ENCODE results near the gene MAEA. TPM values are rescaled to one million over a fixed set of nuclear protein-coding genes. Genes with fewer than 3 reads are reported as not detected.

The MAEA gene
- total and polyA plus RNA-seq, 2 of the 8 experiments (the other 6 are each of a cell fraction or from before 2014, with no cell fraction given) = 75.8 to 133 TPM

DNA sequence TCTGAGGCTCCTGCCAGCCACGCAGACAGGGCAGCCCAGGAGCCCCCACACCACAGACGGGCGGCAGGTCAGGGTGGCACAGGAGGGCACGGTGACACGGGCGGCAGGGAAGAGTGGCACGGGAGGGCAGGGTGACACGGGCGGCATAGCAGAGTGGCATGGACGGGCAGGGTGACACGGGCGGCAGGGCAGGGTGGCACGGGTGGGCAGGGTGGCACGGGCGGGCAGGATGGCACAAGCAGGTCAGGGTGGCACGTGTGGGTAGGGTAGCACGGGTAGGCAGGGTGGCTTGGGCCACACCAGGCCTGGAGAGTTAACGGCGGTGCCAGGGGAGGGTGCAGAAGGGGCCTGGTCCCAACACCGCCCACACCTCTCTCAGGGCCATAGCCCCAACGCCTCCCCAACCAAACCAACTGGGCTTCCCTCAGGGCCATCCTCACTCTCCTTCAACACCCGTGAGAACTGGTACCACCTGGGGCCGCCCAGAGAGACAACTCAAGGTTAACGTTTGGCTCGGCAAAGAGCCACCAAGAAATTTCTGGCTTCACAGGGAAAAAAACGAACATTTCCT is 44.1 kb upstream of the MAEA start:
- peaks cover 23 to 44% of the 10 kb centered on the region in 2 experiments for H4K20me1 ChIP-seq (replicated peaks in 1 of 2; ENCODE audit: control insufficient read depth in 1 of 2, insufficient read depth in 2 of 2, low read length in 2 of 2)
- WGBS, 2 experiments (ENCODE audit: extremely low coverage in 1 of 2, insufficient coverage in 1 of 2, insufficient read length in 1 of 2, insufficient replicate concordance in 2 of 2, low coverage in 1 of 2, low lambda C conversion rate in 2 of 2, missing lambda C conversion rate in 1 of 2) = 97% methylated on average over 21 of the region's 26 CpGs; no CpG with 5 or more reads in 1 of the 2 experiments

More for the DNA sequence above, 44.1 kb upstream of the MAEA start:
- ChIA-PET POLR2A (ENCODE audit: partially characterized antibody) (interaction anchor here (1.7 to 2.0 kb wide), 2 partner anchors 11 to 81 kb away, joined by 4 to 5 read pairs; no protein-coding TSS in a partner anchor), CTCF (ENCODE audit: partially characterized antibody) (interaction anchor here (1.1 to 1.6 kb wide), 3 partner anchors 12 to 114 kb away, joined by 3 to 5 read pairs (median 3); no protein-coding TSS in a partner anchor)
- Histone ChIP-seq H3K4me3 (ENCODE audit: extremely low read depth in 1 of 4, insufficient read depth in 2 of 4, low read depth in 3 of 4, low read length in 4 of 4) (no peak overlapping the region), H2BK12ac (ENCODE audit: low read depth, low read length) (0 out of 2 replicates have a peak overlapping the region, but pooled peaks have one; percentile 3), H3K79me2 (ENCODE audit: control insufficient read depth in 1 of 2, insufficient read depth in 2 of 2, low read length in 2 of 2) (peaks cover 48 to 70% of the 10 kb centered on the region in 2 experiments), H4K91ac (replicated peaks; ENCODE audit: insufficient read length, low read length) (no peak overlapping the region), H3K14ac (ENCODE audit: insufficient read length) (no peak overlapping the region), H3K56ac (replicated peaks; ENCODE audit: insufficient read length, low read depth, low read length) (no peak overlapping the region), H4K5ac (ENCODE audit: insufficient read length, low read depth, low read length) (no peak overlapping the region), H3K23ac (ENCODE audit: insufficient read length) (no peak overlapping the region), H2AK5ac (ENCODE audit: low read depth, low read length) (no peak overlapping the region), H4K8ac (ENCODE audit: extremely low read depth, insufficient read depth, low read length) (peak overlapping the region; percentile 39; the same call in 1 of the 2 replicates), H2AFZ (ENCODE audit: low read length) (no peak overlapping the region), H3K27me3 (replicated peaks in 1 of 4; ENCODE audit: control insufficient read depth in 3 of 4, extremely low read depth in 1 of 4, insufficient read depth in 3 of 4, low read length in 3 of 4) (peaks cover 0 to 2% (median 0%) of the 10 kb centered on the region in 4 experiments; a peak in 1 of 7 replicates), H3K4ac (replicated peaks; ENCODE audit: insufficient read length, low read depth, low read length) (no peak overlapping the region), H3K9me3 (ENCODE audit: insufficient read depth in 2 of 2, low read depth in 1 of 2, low read length in 1 of 2) (peaks cover 4 to 6% of the 10 kb centered on the region in 2 experiments; a peak in 3 of 4 replicates), H3K79me1 (ENCODE audit: low read depth, low read length) (peaks cover 25% of the 10 kb centered on the region; the same call in 1 of the 2 replicates), H3K4me1 (replicated peaks in 1 of 4; ENCODE audit: control insufficient read depth in 3 of 4, insufficient read depth in 4 of 4, low read length in 3 of 4) (peaks cover 0 to 16% (median 11%) of the 10 kb centered on the region in 4 experiments; a peak in 5 of 7 replicates), H3K27ac (ENCODE audit: low read depth, low read length) (no peak overlapping the region), H3K9ac (replicated peaks in 1 of 4; ENCODE audit: extremely low read depth in 1 of 4, low read depth in 3 of 4, low read length in 3 of 4) (no peak overlapping the region), H2BK15ac (ENCODE audit: low read length) (no peak overlapping the region), H3K23me2 (ENCODE audit: low read depth, low read length) (peaks cover 11% of the 10 kb centered on the region; the same call in 1 of the 2 replicates), H2BK5ac (ENCODE audit: low read depth, low read length) (0 out of 2 replicates have a peak overlapping the region, but pooled peaks have one; percentile 35), H3K4me2 (ENCODE audit: insufficient read depth in 1 of 2, low read depth in 2 of 2, low read length in 2 of 2) (no peak overlapping the region), H3K36me3 (ENCODE audit: control insufficient read depth in 2 of 4, insufficient read depth in 4 of 4, low read length in 3 of 4) (peaks cover 0 to 10% (median 5%) of the 10 kb centered on the region in 4 experiments; a peak in 4 of 8 replicates), H2BK20ac (ENCODE audit: low read length) (no peak overlapping the region), H2BK120ac (replicated peaks; ENCODE audit: low read depth, low read length) (no peak overlapping the region), H3K18ac (ENCODE audit: extremely low read depth, low read length) (no peak overlapping the region)
- no peak for FAIRE-seq
- no peak for DNase-seq (ENCODE audit: low read depth in 1 of 2, low spot score in 2 of 2)
- TF ChIP-seq, protein P1, sequence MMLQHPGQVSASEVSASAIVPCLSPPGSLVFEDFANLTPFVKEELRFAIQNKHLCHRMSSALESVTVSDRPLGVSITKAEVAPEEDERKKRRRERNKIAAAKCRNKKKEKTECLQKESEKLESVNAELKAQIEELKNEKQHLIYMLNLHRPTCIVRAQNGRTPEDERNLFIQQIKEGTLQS (IDR thresholded peaks at IDR 0.05; ENCODE audit: insufficient read depth, low read depth, low read length) = no peak
- TF ChIP-seq POLR2AphosphoS5 (IDR thresholded peaks at IDR 0.05; ENCODE audit: low read depth, low read length) (no peak), JUN (IDR thresholded peaks at IDR 0.05; ENCODE audit: low read depth, low read length) (no peak), GTF2F1 (IDR thresholded peaks at IDR 0.05; ENCODE audit: borderline replicate concordance, low read depth, low read length) (no peak), KDM5A (IDR thresholded peaks at IDR 0.05; ENCODE audit: low read length) (no peak), HDAC6 (IDR thresholded peaks at IDR 0.05; ENCODE audit: low read depth, low read length) (no peak), TCF12 (IDR thresholded peaks at IDR 0.05; ENCODE audit: low read depth, low read length) (no peak)
- TF ChIP-seq, protein P2, sequence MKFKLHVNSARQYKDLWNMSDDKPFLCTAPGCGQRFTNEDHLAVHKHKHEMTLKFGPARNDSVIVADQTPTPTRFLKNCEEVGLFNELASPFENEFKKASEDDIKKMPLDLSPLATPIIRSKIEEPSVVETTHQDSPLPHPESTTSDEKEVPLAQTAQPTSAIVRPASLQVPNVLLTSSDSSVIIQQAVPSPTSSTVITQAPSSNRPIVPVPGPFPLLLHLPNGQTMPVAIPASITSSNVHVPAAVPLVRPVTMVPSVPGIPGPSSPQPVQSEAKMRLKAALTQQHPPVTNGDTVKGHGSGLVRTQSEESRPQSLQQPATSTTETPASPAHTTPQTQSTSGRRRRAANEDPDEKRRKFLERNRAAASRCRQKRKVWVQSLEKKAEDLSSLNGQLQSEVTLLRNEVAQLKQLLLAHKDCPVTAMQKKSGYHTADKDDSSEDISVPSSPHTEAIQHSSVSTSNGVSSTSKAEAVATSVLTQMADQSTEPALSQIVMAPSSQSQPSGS (IDR thresholded peaks at IDR 0.05; ENCODE audit: low read length) = no peak

Measured in H1 (cell line).